ENCODE results near the gene SDC1.

DNA sequence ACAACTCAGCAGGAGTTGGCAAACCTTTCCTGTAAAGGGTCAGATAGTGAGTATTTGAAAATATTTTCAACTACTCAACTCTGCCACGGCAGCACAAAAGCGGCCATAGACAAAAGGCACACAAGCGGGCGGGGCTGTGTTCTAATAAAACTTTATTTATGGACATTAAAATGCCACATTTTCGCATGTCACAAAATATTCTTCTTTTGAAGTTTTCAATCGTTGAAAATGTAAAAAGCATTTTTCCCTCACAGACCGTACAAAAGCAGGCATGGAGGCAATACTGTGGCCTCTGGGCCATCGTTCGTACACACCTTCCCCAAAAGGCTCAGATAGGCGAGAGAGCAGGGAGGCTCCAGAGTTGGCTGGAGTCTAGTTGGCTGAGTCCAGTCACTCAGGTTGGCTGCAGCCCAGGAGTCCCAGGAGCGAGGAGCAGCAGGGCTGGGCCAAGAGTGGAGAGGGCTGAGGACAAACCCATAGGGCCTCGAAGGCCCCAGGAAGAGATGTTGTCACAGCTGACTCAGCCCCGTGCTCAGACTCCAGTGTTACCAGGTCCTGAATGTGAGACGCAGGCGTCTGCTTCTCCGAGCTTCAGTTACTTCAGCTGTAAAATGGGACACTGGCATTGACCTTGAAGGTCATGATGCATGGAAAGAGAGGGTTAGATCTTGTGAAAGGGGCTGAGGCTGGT lies 42.5 kb downstream of the SDC1 start:
- TF ChIP-seq CTCF (IDR thresholded peaks at IDR 0.05) (no peak), POLR2A (IDR thresholded peaks at IDR 0.05) (no peak)

Measured in ovary (tissue), 3 donors.